Stimulated activated CD8-positive, alpha-beta memory T cell treated with anti-CD3 and anti-CD28 coated beads, Interleukin-15, amount 100 ng/mL, for 4 hours (primary cell): Measurements from ENCODE around the gene AMDHD2.
A peak's percentile ranks its signal among the peaks of the same experiment; 100 is the strongest.

Source experiments
- DNase-seq, 2 donors: peaks; one replicate each; pipeline ENCODE4 v3.0.0-alpha.2; 2020; ENCODE audit warnings: low read depth in 2 of 2

Gene AMDHD2

DNA sequence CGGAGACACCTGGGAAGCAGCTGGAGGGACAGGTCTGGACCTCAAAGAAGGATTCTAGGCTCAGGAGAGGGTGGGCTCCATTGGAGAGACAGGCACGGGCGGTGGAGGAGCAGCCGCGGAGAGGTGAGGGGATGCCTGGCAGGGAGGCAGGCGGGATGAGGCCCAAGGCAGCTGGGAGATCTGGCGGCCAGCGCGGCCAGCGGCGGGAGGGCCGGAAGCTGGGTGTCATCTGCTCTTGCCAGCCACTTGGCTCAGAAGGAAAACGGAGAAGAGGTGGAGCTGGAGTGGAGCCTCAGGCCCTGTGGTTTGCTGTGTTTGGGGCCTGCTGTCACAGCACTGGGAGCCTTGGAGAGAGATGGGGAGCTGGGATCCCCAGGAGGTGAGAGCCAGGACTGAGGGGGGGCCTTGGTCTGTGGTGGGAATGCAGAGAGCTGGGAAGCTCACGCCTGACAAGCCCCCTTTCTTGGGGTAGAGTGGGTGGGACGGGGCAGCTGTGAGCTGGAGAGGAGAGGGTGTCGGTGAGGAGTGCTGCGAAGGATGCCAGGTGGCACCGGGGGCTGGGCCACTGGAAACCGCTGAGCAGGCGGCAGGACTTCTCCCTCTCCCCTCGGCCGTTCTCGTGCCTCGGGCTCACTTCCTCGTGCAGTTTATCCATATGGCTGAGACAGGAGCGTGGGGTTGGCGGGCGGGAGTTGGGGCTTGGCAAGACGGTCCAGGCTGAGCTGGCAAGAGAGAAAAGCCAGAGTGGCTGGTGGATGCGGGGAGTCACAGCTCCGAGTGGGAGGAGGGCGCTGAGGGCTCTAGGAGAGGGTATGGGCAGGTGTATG, 37.2 kb upstream of the AMDHD2 start:
- DNase-seq = no peak

DNA sequence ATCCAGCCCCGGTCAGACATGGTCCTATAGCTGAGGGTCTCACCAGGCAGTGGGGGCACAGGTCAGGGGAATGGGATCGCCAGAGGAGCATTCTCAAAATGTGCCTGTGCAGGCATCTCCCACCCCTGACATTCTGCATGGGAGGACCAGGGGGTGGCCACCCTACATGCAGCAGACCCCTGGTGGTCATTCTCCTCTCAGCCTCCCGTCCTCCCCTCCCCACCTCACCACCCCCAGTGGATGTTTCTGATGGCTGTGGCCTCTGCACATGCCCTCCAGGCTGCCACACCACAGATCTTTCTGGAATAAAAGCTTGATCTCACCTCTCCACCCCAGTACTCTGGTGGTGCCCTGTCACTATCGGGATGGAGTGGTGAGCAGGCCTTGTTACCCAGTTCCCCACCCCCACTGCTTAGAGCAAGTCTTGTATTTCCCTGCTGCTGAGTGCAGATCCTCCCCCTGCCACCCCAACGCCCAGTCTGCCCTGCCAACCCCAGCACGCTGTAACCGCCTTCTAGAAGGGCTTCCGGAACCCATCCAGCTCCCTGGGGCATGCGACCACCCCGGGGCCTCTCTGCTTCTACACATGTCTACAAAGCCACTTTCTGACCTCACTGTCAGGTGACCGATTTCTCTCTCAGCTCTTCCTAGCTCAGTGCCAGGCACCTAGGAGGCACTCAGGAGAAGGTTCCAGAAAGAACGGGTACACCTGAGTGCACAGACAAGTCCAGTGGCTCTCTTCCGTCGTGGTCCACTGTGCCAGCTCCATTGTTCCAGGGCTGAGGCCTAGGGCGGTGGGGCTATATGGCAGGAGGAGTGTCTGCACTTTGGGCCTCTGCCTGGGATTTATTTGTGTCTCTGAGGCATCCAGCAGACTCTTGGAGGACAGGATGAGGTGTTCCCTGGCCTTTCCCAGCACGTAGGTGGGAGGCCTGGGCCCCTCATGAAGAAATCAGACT, 36.0 kb upstream of the AMDHD2 start:
- no peak for DNase-seq

DNA sequence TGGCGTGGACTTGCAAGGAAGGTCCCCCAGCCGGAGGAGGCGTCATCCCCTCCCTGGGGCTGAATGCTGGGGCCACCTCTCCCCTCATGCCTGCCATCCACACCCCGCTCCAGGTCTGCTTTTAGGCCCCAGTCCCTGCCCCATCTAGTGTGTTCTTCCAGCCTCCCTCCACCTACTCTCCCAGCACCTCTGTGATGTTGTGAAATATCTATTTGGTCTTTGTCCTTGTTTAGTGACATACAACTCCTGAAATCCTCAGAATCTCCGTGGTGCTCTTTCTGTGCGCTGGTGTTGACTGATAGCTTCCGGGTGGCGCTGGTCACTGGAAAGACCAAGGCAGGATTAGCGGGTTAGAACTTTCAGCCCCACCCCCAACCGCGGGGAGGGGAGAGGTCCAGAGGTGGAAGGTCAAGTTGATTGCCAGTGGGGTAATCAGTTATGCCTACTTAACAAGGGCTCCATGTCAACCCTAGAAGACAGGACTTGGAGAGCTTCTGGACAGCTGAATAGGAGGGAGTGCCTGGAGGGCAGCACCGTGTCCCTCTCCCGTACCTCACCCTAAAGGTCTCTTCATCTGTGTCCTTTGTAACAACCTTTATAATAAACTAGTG, 35.2 kb upstream of the AMDHD2 start:
- no peak for DNase-seq

DNA sequence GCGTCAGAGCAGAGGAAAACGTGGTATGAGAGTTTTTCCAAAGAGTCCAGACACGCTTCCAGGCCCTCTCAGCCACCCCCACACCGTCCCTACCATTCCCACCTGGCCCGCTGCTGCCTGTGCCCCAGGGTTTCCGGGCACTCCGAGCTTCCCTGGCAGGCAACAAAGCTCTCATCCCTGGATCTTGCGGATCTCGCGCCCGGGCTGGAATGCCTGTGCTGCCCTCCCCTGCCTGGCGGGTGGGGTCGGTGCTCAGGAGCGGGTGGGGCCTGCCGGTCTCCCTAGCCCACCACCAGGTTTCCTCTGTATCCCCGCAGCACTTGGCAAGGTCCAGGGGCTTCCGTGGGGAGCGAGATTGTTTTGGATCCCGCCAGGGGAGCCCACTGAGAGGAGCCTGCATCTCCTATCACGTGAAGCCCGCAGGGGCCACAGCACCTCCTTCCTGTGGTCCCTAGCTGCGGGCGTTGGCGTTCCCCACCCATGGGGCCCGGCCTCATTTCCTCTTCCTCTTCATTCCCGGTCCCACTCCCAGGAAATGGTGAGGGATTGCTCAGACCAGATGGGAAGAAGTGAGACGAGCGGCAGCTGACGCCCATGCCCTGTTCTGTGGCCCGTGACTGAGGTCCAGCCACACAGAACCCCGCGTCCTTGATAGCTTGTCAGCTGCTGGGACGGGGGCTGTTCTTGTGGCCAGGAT, 34.2 kb upstream of the AMDHD2 start:
- DNase-seq = no peak

DNA sequence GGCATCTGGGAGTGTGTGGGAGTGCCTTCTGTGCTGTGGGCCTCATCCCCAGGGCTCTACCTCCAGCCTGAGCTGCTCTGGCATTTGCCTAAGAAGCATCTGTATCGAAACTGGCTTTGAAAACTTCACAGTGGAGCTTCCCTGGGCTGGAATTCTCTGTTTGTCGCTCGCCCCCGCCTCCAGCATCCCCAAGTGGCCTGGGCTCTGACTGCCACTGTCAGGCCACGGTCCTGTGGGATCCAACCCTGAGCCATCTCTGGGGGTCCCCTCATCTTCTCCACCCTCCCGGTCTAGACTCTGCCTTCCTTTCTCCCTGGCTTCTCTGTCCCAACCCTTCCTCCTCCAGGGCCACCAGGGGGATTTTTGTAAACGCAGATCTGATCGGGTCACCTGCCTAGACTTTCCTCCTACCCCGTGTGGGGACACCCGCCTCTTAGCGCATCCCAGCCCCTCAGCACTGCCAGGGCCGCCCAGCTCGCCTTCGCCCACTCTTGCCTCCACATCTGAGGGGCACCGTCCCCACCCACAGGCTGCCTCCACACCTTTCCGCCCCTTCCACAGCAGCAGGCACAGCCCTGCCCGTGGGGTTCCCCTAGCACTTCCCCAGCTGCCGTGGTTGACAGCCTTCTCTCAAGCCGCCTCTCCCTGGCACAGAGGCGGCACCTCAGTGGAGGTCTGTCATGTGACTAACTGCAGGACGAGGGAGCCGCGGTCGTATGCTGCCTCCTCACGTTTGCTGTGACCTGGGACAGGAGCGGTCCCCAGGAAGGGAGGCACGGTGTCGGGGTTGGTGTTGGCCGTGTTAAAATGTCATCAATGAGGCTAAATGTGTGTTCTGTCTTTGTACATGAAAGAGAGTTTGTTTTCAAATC, 33.3 kb upstream of the AMDHD2 start:
- peak; percentile 63 to 76 for DNase-seq

DNA sequence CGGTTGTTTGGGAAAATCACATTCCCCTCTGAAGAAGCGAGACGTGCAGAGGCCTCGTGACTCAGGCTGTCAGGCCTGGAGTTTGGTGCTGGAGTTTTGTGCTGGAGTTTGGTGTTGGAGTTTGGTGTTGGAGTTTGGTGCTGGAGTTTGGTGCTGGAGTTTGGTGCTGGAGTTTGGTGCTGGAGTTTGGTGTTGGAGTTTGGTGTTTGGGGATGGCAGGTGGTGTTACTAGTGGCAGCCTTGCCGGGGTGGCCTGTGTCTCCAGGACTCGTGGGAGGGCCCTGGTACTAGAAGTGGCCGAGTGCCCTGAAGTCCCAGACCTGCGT, 32.7 kb upstream of the AMDHD2 start:
- DNase-seq = no peak

DNA sequence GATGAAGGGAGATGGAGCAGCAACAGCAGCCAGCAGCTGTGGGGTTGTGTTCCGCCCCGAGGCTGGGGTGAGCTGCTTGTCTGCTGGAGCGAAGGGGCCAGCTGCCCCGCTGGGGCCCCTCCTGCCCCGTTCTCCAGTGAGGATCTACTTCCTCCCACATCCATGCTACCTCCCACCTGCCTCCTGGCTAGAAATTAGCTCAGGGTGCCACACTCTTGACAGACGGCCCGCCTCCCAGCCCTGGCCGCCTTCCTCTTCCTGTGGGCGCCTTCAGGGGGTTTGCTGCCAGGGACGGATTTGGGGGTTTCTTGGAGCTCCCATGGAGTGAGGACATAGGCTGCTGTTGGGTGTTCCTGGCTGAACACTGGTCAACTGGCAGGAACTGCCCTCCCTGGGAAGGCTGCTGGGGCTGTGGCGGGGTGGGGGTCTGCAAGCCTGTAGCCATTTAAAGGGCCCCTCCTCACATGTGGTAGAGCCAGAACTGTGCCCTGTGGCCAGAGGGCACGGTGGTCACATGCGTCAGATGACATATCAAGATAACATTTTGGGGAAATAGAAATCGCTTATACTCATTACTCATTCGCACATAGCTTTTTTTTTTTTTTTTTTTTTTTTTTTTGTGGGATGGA, 32.2 kb upstream of the AMDHD2 start:
- DNase-seq = no peak

DNA sequence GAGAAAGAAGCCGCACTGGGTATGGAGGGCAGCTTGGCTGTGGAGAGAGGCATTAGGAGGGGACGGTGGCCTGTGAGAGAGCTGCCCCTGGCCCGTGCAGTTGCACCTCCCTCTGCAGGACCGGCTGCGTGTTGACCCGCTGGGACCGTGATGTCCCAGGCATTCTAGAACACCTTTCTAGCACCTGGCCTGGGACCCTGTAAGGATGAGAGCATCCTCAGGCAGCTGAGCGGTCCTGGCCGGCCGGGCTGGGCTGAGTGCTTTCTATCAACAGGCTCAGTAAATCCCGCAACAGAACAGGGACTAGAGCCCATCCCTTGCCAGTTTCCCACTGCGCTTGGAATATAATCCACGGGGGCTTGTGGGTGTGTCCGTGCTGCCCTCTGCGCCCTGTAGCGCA, 30.6 kb upstream of the AMDHD2 start:
- DNase-seq = no peak

DNA sequence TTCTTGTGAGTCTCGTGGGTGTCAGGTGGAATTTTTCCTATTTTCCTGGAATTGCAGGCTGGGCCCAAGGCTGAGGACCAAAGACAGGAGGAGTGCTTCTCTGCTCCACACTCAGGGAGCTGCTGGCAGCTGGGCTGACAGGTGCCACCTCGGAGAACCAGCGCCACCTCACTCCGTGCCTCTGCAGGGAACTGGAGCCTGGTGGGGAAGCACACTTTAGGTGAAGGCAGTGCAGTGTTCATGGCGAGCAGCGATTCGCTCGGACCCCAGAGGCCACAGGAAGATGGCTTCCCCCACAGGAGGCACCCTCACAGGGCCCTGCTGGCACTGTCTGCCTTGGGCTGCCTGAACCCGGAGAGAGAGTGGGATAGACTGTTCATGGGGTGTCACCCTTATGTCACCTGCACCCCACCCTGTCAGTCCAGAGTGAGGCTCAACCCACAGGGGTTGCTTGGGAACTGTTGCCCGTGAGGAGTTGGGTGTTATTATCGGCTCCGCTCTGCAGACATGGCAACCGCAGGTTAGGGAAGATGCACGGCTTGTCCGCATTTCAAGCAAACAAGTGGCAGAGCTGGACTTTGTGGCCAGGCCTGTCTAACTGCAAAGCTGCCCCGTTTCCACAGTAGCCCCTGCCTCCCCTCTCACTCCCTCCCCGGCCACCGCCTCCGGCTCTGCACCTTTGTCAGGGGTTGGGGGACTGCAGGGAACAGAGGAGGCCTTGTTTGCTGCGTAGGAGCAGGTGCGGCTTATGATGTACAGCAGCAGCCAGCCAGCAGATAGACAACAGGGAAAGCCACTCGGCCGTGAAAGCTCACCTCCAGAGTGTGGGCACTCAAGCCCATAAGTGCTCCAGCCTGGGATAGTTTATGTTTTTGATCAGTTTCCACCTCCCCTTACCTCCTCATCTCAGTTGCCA, 29.7 kb upstream of the AMDHD2 start:
- no peak for DNase-seq

DNA sequence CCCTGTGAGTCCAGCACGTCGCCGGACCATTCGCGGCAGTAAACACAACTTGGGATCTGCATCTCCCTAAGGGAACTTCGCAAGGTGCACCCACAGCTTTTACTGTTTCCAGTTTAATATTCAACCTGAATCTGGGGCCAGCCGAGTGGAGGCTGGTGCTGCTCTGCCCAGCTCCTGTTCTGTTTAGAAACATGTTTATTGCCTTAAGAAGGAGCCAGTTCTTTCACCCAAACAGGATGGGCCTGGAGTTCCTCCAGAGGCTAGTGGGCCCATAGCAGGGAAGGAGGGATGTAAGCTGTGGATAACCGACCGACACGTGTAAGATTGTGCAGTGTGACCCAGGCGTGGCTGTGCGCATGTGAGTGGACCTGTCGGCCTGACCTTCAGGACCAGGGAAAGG, 27.9 kb upstream of the AMDHD2 start:
- no peak for DNase-seq

DNA sequence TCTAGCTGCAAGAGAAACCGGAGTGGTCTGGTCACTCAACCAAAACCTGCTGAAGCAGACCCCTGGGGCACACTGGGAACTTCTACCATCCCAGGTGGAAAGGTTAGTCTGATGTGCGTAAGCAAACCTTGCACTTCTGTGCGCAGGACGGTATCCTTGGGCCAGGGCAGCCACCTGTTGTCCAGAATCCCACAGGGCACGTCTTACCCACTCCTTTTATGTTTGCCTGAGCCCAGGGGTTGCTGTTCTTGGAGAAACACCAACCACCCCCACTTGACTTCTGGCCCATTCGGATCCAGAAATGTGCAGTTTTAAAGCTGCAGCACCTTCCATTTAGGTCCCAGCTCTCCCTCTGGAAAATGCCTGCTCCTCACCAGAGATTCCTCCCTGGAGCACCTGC, 26.6 kb upstream of the AMDHD2 start:
- DNase-seq = no peak

DNA sequence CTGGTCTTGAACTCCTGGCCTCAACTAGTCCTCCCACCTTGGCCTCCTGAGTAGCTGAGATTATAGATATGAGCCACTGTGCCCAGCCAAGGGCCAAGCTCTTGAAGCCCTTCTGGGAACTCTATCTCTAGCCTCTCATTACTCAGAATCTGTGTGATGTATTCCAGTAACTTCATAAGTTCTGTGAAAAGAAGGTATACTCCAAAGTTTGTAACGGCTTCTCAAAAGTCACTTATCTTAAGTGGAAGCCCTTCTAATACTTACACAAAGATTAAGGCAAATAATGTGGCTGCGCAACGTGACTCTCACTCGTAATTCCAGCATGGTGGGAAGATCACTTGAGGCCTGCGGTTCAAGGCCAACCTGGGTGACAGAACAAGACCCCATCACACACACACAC, 25.6 kb upstream of the AMDHD2 start:
- no peak for DNase-seq

DNA sequence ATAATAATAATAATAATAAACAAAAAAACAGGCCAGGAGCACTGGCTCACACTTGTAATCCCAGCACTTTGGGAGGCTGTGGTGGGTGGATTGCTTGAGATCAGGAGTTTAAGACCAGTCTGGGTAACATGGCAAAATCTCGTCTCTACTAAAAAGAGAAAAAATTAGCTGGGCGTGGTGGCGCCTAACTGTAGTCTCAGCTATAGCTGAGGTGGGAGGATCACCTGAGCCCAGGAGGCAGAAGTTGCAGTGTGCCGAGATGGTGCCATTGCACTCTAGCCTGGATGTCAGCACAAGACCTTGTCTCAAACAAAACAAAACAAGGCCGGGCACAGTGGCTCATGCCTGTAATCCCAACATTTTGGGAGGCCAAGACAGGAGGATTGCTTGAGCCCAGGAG, 25.1 kb upstream of the AMDHD2 start:
- no peak for DNase-seq

DNA sequence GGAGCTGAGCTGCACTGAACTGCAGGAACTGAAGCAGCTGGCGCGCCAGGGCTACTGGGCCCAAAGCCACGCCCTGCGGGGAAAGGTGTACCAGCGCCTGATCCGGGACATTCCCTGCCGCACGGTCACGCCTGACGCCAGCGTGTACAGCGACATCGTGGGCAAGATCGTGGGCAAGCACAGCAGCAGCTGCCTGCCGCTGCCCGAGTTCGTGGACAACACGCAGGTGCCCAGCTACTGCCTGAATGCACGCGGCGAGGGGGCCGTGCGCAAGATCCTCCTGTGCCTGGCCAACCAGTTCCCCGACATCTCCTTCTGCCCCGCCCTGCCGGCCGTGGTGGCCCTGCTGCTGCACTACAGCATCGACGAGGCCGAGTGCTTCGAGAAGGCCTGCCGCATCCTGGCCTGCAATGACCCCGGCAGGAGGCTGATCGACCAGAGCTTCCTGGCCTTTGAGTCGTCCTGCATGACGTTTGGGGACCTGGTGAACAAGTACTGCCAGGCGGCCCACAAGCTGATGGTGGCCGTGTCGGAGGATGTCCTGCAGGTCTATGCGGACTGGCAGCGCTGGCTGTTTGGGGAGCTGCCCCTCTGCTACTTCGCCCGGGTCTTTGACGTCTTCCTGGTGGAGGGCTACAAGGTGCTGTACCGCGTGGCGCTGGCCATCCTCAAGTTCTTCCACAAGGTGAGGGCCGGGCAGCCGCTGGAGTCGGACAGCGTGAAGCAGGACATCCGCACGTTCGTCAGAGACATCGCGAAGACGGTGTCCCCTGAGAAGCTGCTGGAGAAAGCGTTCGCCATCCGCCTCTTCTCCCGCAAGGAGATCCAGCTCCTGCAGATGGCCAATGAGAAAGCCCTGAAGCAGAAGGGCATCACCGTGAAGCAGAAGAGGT, 23.7 kb upstream of the AMDHD2 start:
- no peak for DNase-seq

DNA sequence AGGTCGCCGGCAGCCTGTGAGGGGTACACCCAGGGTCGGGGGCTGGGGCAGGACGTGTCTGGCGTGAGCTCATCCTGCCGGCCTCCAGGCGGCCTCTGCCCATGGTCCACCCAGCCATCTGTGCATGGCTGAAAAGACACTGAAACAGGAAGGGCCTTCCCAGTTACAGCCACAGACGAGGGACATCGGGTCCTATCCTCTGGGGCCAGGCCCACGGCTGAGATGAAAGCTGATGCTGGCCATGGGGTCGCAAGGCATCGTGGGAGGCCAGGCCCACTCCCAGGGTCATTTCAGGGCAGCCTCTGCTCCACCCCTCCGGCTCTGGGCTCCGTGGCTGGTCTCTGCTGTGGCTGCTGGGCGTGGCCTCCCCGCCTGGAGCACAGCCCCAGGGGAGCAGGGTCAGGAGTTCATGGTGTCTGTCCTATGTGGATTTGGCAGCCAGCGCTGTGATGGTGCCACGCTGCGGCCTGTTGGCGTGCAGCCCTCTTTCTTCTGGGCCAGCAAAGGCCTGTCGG, 23.0 kb upstream of the AMDHD2 start:
- DNase-seq = no peak

DNA sequence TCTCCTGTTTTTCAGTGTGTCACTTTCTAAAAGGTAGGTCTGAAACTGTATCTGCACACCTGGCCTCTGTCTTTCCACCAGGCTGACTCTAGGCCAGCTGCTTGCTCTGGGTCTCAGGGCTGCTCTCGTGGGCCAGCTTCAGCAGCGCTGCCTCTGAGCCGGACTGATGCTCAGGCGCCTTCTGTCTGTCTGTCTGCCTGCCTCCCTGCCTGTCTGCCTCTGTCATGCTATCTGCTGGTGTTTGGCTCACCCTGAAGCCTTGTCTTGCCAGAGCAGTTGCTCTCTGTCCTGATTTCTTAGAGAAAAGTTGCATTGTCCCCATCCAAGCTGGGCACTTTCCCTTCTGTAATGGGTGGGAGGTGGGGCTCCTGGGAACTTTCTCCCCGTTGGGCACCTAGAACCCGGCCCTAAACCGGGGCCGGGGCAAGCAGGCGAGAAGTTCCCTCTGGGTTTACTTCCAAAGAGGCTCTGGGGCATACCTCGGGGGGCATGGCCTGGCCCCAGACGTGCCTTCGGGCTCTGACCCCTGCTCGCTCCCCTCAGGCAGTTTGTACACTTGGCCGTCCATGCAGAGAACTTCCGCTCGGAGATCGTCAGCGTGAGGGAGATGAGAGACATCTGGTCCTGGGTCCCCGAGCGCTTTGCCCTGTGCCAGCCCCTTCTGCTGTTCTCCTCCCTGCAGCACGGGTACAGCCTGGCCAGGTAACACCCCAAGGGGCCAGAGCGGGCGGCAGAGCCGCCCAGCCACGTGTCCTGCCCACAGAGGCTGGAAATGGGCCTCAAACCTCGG, 22.3 kb upstream of the AMDHD2 start:
- no peak for DNase-seq

DNA sequence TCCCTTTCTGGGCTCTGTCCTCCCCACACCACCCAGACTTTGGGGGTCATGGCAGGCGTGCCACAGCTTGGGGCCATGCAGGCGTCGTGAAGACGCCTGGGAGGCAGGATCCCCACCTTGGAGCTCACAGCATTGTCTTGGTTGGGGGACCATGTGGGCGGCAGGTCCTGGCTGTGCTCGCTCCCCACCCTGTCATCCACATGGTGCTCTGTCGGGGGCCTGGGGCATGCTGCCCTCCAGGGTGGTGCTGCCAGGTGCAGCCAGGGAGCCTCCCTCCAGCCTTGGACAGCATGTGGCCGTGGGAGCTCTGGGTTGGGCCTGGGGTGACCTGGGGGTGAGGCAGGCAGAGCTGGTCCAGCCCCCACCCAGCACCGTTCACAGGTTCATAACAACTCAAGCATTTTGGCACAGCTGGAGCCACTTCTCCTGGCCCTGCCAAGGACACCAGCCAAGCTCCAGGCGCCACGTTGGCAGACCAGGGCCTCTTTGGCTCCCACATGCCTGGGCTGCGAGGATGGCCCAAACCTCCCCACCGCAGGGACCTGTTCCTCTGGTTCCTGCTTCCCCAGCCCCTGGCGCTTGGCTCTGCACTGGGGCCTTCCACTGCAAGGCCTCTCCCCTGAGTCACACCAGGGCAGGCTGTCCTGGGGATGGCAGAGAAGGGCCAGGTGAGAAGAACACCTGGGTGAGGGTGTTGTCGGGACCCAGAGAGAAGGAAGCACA, 21.5 kb upstream of the AMDHD2 start:
- no peak for DNase-seq
